ENCODE data around the gene DYSF. TPM values are rescaled to one million over a fixed set of nuclear protein-coding genes. Genes with fewer than 3 reads are reported as not detected.

Gene DYSF
- total RNA-seq, 1 experiment from 2014 or later, result 0.89 TPM

- Histone ChIP-seq H3K4me2 (ENCODE audit: low read length) (no peak overlapping the region), H3K79me2 (ENCODE audit: insufficient read depth, low read length) (no peaks in the 10 kb centered on the region), H3K27ac (ENCODE audit: low read depth, low read length) (no peak overlapping the region), H3K4me1 (ENCODE audit: control insufficient read depth in 1 of 2, insufficient read depth in 2 of 2, low read length in 2 of 2) (peaks cover 0 to 20% of the 10 kb centered on the region in 2 experiments; a peak in 3 of 4 replicates), H3K36me3 (ENCODE audit: control insufficient read depth in 1 of 2, insufficient read depth in 2 of 2, low read length in 2 of 2) (no peaks in the 10 kb centered on the region), H3K9ac (ENCODE audit: low read length) (no peak overlapping the region), H3K27me3 (ENCODE audit: insufficient read depth, low read length) (peaks cover 3% of the 10 kb centered on the region; the same call in 1 of the 2 replicates), H3K9me2 (ENCODE audit: insufficient read depth) (no peaks in the 10 kb centered on the region), H2AFZ (ENCODE audit: low read depth, low read length, poor library complexity, severe bottlenecking) (no peak overlapping the region), H4K20me1 (ENCODE audit: insufficient read depth) (no peaks in the 10 kb centered on the region), H3K9me3 (ENCODE audit: control insufficient read depth in 1 of 2, insufficient read depth in 1 of 2, low read depth in 1 of 2, low read length in 2 of 2) (no peaks in the 10 kb centered on the region), H3K4me3 (replicated peaks in 1 of 2; ENCODE audit: low read depth in 1 of 2, low read length in 2 of 2) (no peak overlapping the region)
- ChIA-PET POLR2A (no interaction called here), CTCF (no interaction called here), RAD21 (ENCODE audit: low non-redundant PET in 1 of 2, low total read pairs in 2 of 2, uncharacterized antibody in 2 of 2, unreplicated experiment in 2 of 2) (no interaction called here)
- ATAC-seq (no peak), DNase-seq (ENCODE audit: low read depth, low spot score) (no peak)
- intact Hi-C loops (cut with micrococcal nuclease), result no loop called here
- no TSS peak for BruUV-seq (replicated peaks)
- TF ChIP-seq TCF7L2 (IDR thresholded peaks at IDR 0.05; ENCODE audit: borderline replicate concordance, extremely low read depth, insufficient read depth, insufficient read length), result no peak
- no peak for TF ChIP-seq ELF1 (IDR thresholded peaks at IDR 0.05; ENCODE audit: borderline replicate concordance, low read depth)
- no peak for TF ChIP-seq SRF (IDR thresholded peaks at IDR 0.05; ENCODE audit: low read depth)
- no peak for TF ChIP-seq ZNF274 (IDR thresholded peaks at IDR 0.05; ENCODE audit: low read depth, low read length)
- no peak for TF ChIP-seq ZBTB33 (IDR thresholded peaks at IDR 0.05; ENCODE audit: extremely low read depth, insufficient replicate concordance, low read length)
- TF ChIP-seq, protein P1, sequence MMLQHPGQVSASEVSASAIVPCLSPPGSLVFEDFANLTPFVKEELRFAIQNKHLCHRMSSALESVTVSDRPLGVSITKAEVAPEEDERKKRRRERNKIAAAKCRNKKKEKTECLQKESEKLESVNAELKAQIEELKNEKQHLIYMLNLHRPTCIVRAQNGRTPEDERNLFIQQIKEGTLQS (IDR thresholded peaks at IDR 0.05), result no peak
- TF ChIP-seq FOSL1 (IDR thresholded peaks at IDR 0.05; ENCODE audit: low read depth), result no peak
- TF ChIP-seq, protein P2, sequence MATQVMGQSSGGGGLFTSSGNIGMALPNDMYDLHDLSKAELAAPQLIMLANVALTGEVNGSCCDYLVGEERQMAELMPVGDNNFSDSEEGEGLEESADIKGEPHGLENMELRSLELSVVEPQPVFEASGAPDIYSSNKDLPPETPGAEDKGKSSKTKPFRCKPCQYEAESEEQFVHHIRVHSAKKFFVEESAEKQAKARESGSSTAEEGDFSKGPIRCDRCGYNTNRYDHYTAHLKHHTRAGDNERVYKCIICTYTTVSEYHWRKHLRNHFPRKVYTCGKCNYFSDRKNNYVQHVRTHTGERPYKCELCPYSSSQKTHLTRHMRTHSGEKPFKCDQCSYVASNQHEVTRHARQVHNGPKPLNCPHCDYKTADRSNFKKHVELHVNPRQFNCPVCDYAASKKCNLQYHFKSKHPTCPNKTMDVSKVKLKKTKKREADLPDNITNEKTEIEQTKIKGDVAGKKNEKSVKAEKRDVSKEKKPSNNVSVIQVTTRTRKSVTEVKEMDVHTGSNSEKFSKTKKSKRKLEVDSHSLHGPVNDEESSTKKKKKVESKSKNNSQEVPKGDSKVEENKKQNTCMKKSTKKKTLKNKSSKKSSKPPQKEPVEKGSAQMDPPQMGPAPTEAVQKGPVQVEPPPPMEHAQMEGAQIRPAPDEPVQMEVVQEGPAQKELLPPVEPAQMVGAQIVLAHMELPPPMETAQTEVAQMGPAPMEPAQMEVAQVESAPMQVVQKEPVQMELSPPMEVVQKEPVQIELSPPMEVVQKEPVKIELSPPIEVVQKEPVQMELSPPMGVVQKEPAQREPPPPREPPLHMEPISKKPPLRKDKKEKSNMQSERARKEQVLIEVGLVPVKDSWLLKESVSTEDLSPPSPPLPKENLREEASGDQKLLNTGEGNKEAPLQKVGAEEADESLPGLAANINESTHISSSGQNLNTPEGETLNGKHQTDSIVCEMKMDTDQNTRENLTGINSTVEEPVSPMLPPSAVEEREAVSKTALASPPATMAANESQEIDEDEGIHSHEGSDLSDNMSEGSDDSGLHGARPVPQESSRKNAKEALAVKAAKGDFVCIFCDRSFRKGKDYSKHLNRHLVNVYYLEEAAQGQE (IDR thresholded peaks at IDR 0.05; ENCODE audit: low read depth), result no peak
- TF ChIP-seq YY1 (IDR thresholded peaks at IDR 0.05; ENCODE audit: extremely low read depth, insufficient replicate concordance, low read depth, low read length), result no peak
- TF ChIP-seq, protein P3, sequence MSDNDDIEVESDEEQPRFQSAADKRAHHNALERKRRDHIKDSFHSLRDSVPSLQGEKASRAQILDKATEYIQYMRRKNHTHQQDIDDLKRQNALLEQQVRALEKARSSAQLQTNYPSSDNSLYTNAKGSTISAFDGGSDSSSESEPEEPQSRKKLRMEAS (IDR thresholded peaks at IDR 0.05), result no peak
- TF ChIP-seq, protein P4, sequence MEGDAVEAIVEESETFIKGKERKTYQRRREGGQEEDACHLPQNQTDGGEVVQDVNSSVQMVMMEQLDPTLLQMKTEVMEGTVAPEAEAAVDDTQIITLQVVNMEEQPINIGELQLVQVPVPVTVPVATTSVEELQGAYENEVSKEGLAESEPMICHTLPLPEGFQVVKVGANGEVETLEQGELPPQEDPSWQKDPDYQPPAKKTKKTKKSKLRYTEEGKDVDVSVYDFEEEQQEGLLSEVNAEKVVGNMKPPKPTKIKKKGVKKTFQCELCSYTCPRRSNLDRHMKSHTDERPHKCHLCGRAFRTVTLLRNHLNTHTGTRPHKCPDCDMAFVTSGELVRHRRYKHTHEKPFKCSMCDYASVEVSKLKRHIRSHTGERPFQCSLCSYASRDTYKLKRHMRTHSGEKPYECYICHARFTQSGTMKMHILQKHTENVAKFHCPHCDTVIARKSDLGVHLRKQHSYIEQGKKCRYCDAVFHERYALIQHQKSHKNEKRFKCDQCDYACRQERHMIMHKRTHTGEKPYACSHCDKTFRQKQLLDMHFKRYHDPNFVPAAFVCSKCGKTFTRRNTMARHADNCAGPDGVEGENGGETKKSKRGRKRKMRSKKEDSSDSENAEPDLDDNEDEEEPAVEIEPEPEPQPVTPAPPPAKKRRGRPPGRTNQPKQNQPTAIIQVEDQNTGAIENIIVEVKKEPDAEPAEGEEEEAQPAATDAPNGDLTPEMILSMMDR (IDR thresholded peaks at IDR 0.05 in 2 of 3, conservative IDR thresholded peaks at IDR 0.05 in 1 of 3; ENCODE audit: borderline replicate concordance in 1 of 3, insufficient read depth in 1 of 3, low read depth in 2 of 3, low read length in 2 of 3), result no peak
- TF ChIP-seq SIN3A (IDR thresholded peaks at IDR 0.05; ENCODE audit: low read depth), result no peak
- TF ChIP-seq EZH2 (IDR thresholded peaks at IDR 0.05), result no peak
- no peak for TF ChIP-seq EGR1 (IDR thresholded peaks at IDR 0.05; ENCODE audit: low read depth)
- no peak for TF ChIP-seq RAD21 (IDR thresholded peaks at IDR 0.05; ENCODE audit: low read depth)
- no peak for TF ChIP-seq CEBPB (IDR thresholded peaks at IDR 0.05; ENCODE audit: low read depth)
- no peak for TF ChIP-seq POLR2A (IDR thresholded peaks at IDR 0.05; ENCODE audit: borderline replicate concordance, extremely low read depth, insufficient read depth, insufficient read length)
- TF ChIP-seq POLR2AphosphoS5 (IDR thresholded peaks at IDR 0.05; ENCODE audit: low read depth, low read length), result no peak
- TF ChIP-seq SP1 (IDR thresholded peaks at IDR 0.05; ENCODE audit: low read depth), result no peak
- TF ChIP-seq ZFX (IDR thresholded peaks at IDR 0.05), result no peak
Measured at GRCh38 chr2:71465356-71465755, 12.0 kb downstream of the DYSF start.
